ENCODE measurements around the gene SRMS.

- TF ChIP-seq POLR2A (IDR thresholded peaks at IDR 0.05; ENCODE audit: low read length): no peak
- no peak for TF ChIP-seq GATA1 (IDR thresholded peaks at IDR 0.05; ENCODE audit: low read depth, low read length)
Observed at GRCh38 chr20:63501818-63502670, 45.5 kb downstream of the SRMS start.

Data from erythroblast (primary cell).